SU-DHL-6 (cell line): ENCODE results near the gene SORCS2.

Source experiments
- CTCF ChIP-seq: fragments of 200-600 bp; sonication (generic); IDR thresholded peaks from one replicate; pipeline ENCODE4 v1.5.1; 2017; ENCODE audit warnings: antibody characterized with exemption, mild to moderate bottlenecking, low read length, moderate library complexity; ENCODE audit not compliant: insufficient read depth, poor library complexity, severe bottlenecking
- EZH2phosphoT487 ChIP-seq: fragments of 200-600 bp; sonication (generic), shearing (Covaris generic); conservative IDR thresholded peaks from 2 replicates; pipeline ENCODE4 v1.6.1; 2018; ENCODE audit warnings: mild to moderate bottlenecking, antibody characterized with exemption, low read length, moderate library complexity, mixed read lengths

GRCh38 chr4:7282786-7283440 is 90.6 kb downstream of the SORCS2 start:
- TF ChIP-seq CTCF (no peak), EZH2phosphoT487 (no peak)
